Gastrocnemius medialis (tissue), 4 donors: ENCODE measurements around the gene MAP3K7.

Experiments
- CTCF ChIP-seq, 5 experiments: fragments of 450-650 bp in 3 of 5; fragments of 200-600 bp in 2 of 5; sonication (generic) in 2 of 5; IDR thresholded peaks in 4 of 5; conservative IDR thresholded peaks in 1 of 5; 1 replicate in 4 of 5; 2 replicates in 1 of 5; pipeline ENCODE4 v1.5.1; 2016 to 2019; ENCODE audit warnings: antibody characterized with exemption in 5 of 5, mild to moderate bottlenecking in 3 of 5, moderate library complexity in 3 of 5
- POLR2A ChIP-seq, 2 donors: fragments of 450-650 bp; IDR thresholded peaks; one replicate each; pipeline ENCODE4 v1.6.1; 2017; ENCODE audit warnings: antibody characterized with exemption in 2 of 2, mild to moderate bottlenecking in 2 of 2, moderate library complexity in 2 of 2

GRCh38 chr6:90599151-90599550 is 12.3 kb upstream of the MAP3K7 start:
- no peak for TF ChIP-seq CTCF (IDR thresholded peaks at IDR 0.05 in 4 of 5, conservative IDR thresholded peaks at IDR 0.05 in 1 of 5)
- no peak for TF ChIP-seq POLR2A (IDR thresholded peaks at IDR 0.05)
